C4-2B (cell line): Measurements from ENCODE around the gene IMPDH1.

Experiments
- H3K27ac ChIP-seq: fragments of 450-650 bp; 2 replicates; pipeline ENCODE4 v1.5.1; 2017
- CTCF ChIP-seq: fragments of 450-650 bp; conservative IDR thresholded peaks from 2 replicates; pipeline ENCODE4 v1.5.1; 2017; ENCODE audit warnings: mild to moderate bottlenecking
- ZFX ChIP-seq: fragments of 450-650 bp; IDR thresholded peaks from 2 replicates; pipeline ENCODE4 v1.6.1; 2017

IMPDH1 gene

GRCh38 chr7:128353610-128354009, 56.2 kb downstream of the IMPDH1 start:
- no peak overlapping the region for H3K27ac ChIP-seq
- TF ChIP-seq ZFX (no peak), CTCF (no peak)

GRCh38 chr7:128353189-128353588, 56.6 kb downstream of the IMPDH1 start:
- H3K27ac ChIP-seq: no peak overlapping the region
- TF ChIP-seq ZFX (no peak), CTCF (no peak)

- TF ChIP-seq CTCF: no peak
- TF ChIP-seq ZFX: no peak
Observed at GRCh38 chr7:128352636-128353035, 57.1 kb downstream of the IMPDH1 start.

GRCh38 chr7:128352153-128352537, 57.6 kb downstream of the IMPDH1 start:
- no peak overlapping the region for H3K27ac ChIP-seq
- no peak; the same call in 1 of the 2 replicates for TF ChIP-seq CTCF

More at GRCh38 chr7:128352636-128353035, 57.1 kb downstream of the IMPDH1 start:
- H3K27ac ChIP-seq: no peak overlapping the region

- no peak overlapping the region for H3K27ac ChIP-seq
- TF ChIP-seq CTCF: no peak
- TF ChIP-seq ZFX: no peak
Observed at GRCh38 chr7:128351296-128352152, 58.3 kb downstream of the IMPDH1 start.

GRCh38 chr7:128350708-128351295, 59.0 kb downstream of the IMPDH1 start:
- TF ChIP-seq ZFX (no peak), CTCF (no peak)
- H3K27ac ChIP-seq: no peak overlapping the region

GRCh38 chr7:128349466-128349825, 60.3 kb downstream of the IMPDH1 start:
- H3K27ac ChIP-seq: no peak overlapping the region
- TF ChIP-seq CTCF: no peak
- no peak for TF ChIP-seq ZFX
